HepG2 (cell line): Measurements from ENCODE around the gene KRTAP5-10. TPM values are rescaled to one million over a fixed set of nuclear protein-coding genes. Genes with fewer than 3 reads are reported as not detected.

Experiments
- DR1 ChIP-seq: sonication (generic); formaldehyde crosslinking; IDR thresholded peaks from 2 replicates; pipeline ENCODE4 v1.8.0; 2021; ENCODE audit warnings: mild to moderate bottlenecking, missing genetic modification reagents, inconsistent platforms
- FOXA3 ChIP-seq: IDR thresholded peaks from 2 replicates; pipeline ENCODE4 v1.6.1; 2016; ENCODE audit warnings: missing genetic modification reagents, missing compliant biosample characterization
- HMGA1 ChIP-seq: sonication (generic); formaldehyde crosslinking; conservative IDR thresholded peaks from 2 replicates; pipeline ENCODE4 v1.4.0; 2020; ENCODE audit warnings: missing genetic modification reagents
- KDM2A ChIP-seq: sonication (generic); formaldehyde crosslinking; IDR thresholded peaks from 2 replicates; pipeline ENCODE4 v1.4.0; 2020; ENCODE audit warnings: low read depth, missing genetic modification reagents, borderline replicate concordance
- NCOA2 ChIP-seq: sonication (generic); formaldehyde crosslinking; IDR thresholded peaks from 2 replicates; pipeline ENCODE4 v1.8.0; 2022; ENCODE audit warnings: inconsistent platforms
- POGZ ChIP-seq: sonication (generic); formaldehyde crosslinking; IDR thresholded peaks from 2 replicates; pipeline ENCODE4 v1.4.0; 2020; ENCODE audit warnings: mild to moderate bottlenecking, missing genetic modification reagents
- RBM39 ChIP-seq: fragments of 200-400 bp; formaldehyde crosslinking; IDR thresholded peaks from one replicate; pipeline ENCODE4 v1.6.1; 2018; ENCODE audit warnings: antibody characterized with exemption, mild to moderate bottlenecking, low read depth, low read length; ENCODE audit not compliant: poor library complexity, severe bottlenecking
- SALL1 ChIP-seq: sonication (generic); formaldehyde crosslinking; IDR thresholded peaks from 2 replicates; pipeline ENCODE4 v1.8.0; 2022; ENCODE audit warnings: mild to moderate bottlenecking, missing genetic modification reagents
- TBX2 ChIP-seq: sonication (generic); formaldehyde crosslinking; IDR thresholded peaks from 2 replicates; pipeline ENCODE4 v1.5.0; 2020; ENCODE audit warnings: missing genetic modification reagents, mild to moderate bottlenecking, borderline replicate concordance
- ZFP36L2 ChIP-seq: sonication (generic); formaldehyde crosslinking; IDR thresholded peaks from 2 replicates; pipeline ENCODE4 v1.4.0; 2020; ENCODE audit warnings: missing genetic modification reagents
- ZNF687 ChIP-seq: sonication (generic); formaldehyde crosslinking; IDR thresholded peaks from 2 replicates; pipeline ENCODE4 v1.5.1; 2020; ENCODE audit warnings: mild to moderate bottlenecking, missing genetic modification reagents, moderate library complexity
- polyA plus RNA-seq, 8 experiments: library from polyadenylated mRNA; depleted of rRNA in 3 of 8; stranded (reverse) in 7 of 8; unstranded in 1 of 8; fragments of >200 nt; fragmentation: Illumina TruSeq in 4 of 8; extraction: Trizol in 4 of 8; gene quantifications; 2 replicates each; pipeline versions ENCODE4 v1.2.1 to v1.2.3, GENCODE V29; 2011 to 2016; ENCODE audit warnings: low read depth in 4 of 8, missing spikeins in 1 of 8, mixed read lengths in 1 of 8; ENCODE audit not compliant: insufficient read depth in 1 of 8
- total RNA-seq, 5 experiments: library from RNA; depleted of rRNA; stranded (reverse); fragments of >200 nt; fragmentation: Illumina TruSeq; extraction: Trizol; gene quantifications; 2 replicates each; pipeline ENCODE4 v1.2.3, GENCODE V29; 2016; ENCODE audit warnings: low read depth in 1 of 5
- TF ChIP-seq, protein P1 (sequence below): sonication (generic); formaldehyde crosslinking; conservative IDR thresholded peaks from 2 replicates; pipeline ENCODE4 v1.4.0; 2020; ENCODE audit warnings: mild to moderate bottlenecking, missing genetic modification reagents, moderate library complexity
- TF ChIP-seq, protein P2 (sequence below): sonication (generic); formaldehyde crosslinking; IDR thresholded peaks from 2 replicates; pipeline ENCODE4 v1.8.0; 2022; ENCODE audit warnings: mild to moderate bottlenecking, missing genetic modification reagents, moderate library complexity
- TF ChIP-seq, protein P3 (sequence below): sonication (generic); formaldehyde crosslinking; IDR thresholded peaks from 2 replicates; pipeline ENCODE4 v1.4.0; 2020; ENCODE audit warnings: missing genetic modification reagents, borderline replicate concordance
- TF ChIP-seq, protein P4 (sequence below): sonication (generic); formaldehyde crosslinking; IDR thresholded peaks from 2 replicates; pipeline ENCODE4 v1.5.0; 2020; ENCODE audit warnings: missing genetic modification reagents, mild to moderate bottlenecking, borderline replicate concordance

KRTAP5-10 gene
- total and polyA plus RNA-seq, 2 of the 13 experiments (the other 11 are each of a cell fraction or from before 2014, with no cell fraction given), result not detected

DNA sequence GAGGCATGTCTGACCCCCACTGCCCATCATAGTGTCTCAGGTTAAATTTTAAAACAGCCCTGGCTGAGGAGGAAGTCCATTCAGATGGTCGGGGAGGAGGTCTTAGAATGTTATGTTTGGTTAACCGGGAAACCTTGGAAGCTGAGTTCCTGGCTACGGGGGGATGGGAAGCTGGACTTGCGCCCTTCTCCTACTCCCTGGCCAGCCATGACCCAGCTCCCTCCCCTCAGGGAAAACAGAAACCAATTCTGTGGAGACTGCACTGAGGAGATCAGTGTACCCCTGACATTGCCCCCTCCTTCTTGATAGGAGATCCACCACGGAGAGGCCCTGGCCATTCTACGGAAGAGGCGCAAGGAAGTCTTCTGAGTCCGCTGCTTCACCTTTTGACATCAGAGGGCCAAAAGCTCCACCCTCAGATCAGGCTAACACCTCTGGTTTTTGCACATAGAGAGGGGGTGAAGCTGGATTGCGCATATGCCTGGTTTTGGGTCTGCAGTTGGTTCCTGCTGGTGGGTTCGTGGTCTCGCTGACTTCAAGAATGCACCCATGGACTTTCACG lies 19.9 kb upstream of the KRTAP5-10 start (continued):
- TF ChIP-seq ZNF687 (CRISPR knock-in tag), result peak; percentile 58
- TF ChIP-seq NCOA2 (CRISPR knock-in tag), result no peak
- TF ChIP-seq, protein P1, sequence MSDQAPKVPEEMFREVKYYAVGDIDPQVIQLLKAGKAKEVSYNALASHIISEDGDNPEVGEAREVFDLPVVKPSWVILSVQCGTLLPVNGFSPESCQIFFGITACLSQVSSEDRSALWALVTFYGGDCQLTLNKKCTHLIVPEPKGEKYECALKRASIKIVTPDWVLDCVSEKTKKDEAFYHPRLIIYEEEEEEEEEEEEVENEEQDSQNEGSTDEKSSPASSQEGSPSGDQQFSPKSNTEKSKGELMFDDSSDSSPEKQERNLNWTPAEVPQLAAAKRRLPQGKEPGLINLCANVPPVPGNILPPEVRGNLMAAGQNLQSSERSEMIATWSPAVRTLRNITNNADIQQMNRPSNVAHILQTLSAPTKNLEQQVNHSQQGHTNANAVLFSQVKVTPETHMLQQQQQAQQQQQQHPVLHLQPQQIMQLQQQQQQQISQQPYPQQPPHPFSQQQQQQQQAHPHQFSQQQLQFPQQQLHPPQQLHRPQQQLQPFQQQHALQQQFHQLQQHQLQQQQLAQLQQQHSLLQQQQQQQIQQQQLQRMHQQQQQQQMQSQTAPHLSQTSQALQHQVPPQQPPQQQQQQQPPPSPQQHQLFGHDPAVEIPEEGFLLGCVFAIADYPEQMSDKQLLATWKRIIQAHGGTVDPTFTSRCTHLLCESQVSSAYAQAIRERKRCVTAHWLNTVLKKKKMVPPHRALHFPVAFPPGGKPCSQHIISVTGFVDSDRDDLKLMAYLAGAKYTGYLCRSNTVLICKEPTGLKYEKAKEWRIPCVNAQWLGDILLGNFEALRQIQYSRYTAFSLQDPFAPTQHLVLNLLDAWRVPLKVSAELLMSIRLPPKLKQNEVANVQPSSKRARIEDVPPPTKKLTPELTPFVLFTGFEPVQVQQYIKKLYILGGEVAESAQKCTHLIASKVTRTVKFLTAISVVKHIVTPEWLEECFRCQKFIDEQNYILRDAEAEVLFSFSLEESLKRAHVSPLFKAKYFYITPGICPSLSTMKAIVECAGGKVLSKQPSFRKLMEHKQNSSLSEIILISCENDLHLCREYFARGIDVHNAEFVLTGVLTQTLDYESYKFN (CRISPR knock-in tag), result peak; percentile 65
- TF ChIP-seq FOXA3 (CRISPR knock-in tag), result peak; percentile 9; the same call in 1 of the 2 replicates
- TF ChIP-seq TBX2 (CRISPR knock-in tag), result peak; percentile 20; the same call in 1 of the 2 replicates
- no peak for TF ChIP-seq KDM2A (CRISPR knock-in tag)
- no peak for TF ChIP-seq ZFP36L2 (CRISPR knock-in tag)
- TF ChIP-seq DR1 (CRISPR knock-in tag), result no peak
- TF ChIP-seq, protein P2, sequence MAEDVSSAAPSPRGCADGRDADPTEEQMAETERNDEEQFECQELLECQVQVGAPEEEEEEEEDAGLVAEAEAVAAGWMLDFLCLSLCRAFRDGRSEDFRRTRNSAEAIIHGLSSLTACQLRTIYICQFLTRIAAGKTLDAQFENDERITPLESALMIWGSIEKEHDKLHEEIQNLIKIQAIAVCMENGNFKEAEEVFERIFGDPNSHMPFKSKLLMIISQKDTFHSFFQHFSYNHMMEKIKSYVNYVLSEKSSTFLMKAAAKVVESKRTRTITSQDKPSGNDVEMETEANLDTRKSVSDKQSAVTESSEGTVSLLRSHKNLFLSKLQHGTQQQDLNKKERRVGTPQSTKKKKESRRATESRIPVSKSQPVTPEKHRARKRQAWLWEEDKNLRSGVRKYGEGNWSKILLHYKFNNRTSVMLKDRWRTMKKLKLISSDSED (CRISPR knock-in tag), result no peak
- TF ChIP-seq, protein P3, sequence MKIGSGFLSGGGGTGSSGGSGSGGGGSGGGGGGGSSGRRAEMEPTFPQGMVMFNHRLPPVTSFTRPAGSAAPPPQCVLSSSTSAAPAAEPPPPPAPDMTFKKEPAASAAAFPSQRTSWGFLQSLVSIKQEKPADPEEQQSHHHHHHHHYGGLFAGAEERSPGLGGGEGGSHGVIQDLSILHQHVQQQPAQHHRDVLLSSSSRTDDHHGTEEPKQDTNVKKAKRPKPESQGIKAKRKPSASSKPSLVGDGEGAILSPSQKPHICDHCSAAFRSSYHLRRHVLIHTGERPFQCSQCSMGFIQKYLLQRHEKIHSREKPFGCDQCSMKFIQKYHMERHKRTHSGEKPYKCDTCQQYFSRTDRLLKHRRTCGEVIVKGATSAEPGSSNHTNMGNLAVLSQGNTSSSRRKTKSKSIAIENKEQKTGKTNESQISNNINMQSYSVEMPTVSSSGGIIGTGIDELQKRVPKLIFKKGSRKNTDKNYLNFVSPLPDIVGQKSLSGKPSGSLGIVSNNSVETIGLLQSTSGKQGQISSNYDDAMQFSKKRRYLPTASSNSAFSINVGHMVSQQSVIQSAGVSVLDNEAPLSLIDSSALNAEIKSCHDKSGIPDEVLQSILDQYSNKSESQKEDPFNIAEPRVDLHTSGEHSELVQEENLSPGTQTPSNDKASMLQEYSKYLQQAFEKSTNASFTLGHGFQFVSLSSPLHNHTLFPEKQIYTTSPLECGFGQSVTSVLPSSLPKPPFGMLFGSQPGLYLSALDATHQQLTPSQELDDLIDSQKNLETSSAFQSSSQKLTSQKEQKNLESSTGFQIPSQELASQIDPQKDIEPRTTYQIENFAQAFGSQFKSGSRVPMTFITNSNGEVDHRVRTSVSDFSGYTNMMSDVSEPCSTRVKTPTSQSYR, result 0 out of 2 replicates have a peak, but pooled peaks have one; percentile 20
- 0 out of 2 replicates have a peak, but pooled peaks have one; percentile 18 for TF ChIP-seq POGZ (CRISPR knock-in tag)
- TF ChIP-seq SALL1 (CRISPR knock-in tag), result peak; percentile 24; the same call in 1 of the 2 replicates
- no peak for TF ChIP-seq RBM39
- TF ChIP-seq, protein P4, sequence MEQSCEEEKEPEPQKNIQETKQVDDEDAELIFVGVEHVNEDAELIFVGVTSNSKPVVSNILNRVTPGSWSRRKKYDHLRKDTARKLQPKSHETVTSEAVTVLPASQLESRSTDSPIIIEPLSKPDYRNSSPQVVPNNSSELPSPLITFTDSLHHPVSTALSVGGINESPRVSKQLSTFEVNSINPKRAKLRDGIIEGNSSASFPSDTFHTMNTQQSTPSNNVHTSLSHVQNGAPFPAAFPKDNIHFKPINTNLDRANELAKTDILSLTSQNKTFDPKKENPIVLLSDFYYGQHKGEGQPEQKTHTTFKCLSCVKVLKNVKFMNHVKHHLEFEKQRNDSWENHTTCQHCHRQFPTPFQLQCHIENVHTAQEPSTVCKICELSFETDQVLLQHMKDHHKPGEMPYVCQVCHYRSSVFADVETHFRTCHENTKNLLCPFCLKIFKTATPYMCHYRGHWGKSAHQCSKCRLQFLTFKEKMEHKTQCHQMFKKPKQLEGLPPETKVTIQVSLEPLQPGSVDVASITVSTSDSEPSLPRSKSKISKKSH, result 0 out of 2 replicates have a peak, but pooled peaks have one; percentile 31
- no peak for TF ChIP-seq HMGA1 (CRISPR knock-in tag)
